ENCODE data around the gene TGM2. TPM values are rescaled to one million over a fixed set of nuclear protein-coding genes. Genes with fewer than 3 reads are reported as not detected.
A peak's percentile ranks its signal among the peaks of the same experiment; 100 is the strongest.

The TGM2 gene
- polyA plus RNA-seq, 2 of the 4 experiments (the other 2 are of a cell fraction): 173 to 441 TPM

DNA sequence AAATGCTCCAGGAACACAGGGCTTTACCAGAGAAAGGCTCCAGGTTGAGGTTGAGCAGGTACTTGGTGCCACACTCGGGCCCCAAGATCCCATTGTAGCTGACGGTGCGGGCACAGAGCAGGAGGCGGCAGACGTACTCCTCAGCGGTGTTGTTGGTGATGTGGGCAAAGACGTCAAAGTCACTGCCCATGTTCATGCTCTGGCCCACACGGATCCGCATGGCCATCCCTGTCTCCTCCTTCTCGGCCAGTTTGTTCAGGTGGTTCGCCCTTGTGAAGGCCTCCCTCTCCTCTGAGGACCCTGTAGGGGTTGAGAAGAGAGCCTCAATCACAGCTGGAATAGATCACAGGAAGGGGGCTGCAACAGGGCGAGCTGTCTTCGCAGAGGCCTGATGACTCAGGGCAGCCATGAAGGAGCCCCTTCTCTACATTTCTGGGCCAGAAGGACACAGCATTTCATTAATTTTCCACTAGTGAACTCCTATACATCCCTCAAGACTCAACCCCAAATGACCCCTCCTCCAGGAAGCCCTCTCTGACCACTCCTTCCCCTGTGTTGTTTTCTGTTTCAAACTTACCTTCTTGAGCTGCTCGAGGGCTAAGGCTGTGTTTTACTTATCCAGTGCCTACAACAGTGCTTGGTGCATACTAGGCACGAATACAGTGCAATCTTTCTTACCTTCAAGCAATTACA is 26.8 kb downstream of the TGM2 start:
- ATAC-seq: no peak
- CTCF ChIA-PET: interaction anchor here (0.7 to 1.8 kb wide), 5 partner anchors 10 to 83 kb away, joined by 3 to 10 read pairs (median 4); partner anchors contain the start of gene TGM2
- peaks cover 61% of the 10 kb centered on the region for H3K4me1 ChIP-seq
- H3K4me3 ChIP-seq: no peak overlapping the region
- TF ChIP-seq, protein P1, sequence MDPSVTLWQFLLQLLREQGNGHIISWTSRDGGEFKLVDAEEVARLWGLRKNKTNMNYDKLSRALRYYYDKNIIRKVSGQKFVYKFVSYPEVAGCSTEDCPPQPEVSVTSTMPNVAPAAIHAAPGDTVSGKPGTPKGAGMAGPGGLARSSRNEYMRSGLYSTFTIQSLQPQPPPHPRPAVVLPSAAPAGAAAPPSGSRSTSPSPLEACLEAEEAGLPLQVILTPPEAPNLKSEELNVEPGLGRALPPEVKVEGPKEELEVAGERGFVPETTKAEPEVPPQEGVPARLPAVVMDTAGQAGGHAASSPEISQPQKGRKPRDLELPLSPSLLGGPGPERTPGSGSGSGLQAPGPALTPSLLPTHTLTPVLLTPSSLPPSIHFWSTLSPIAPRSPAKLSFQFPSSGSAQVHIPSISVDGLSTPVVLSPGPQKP (IDR thresholded peaks at IDR 0.05; ENCODE audit: low read depth, low read length): no peak
- TF ChIP-seq JUN (IDR thresholded peaks at IDR 0.05) (no peak), ZFP36 (IDR thresholded peaks at IDR 0.05; ENCODE audit: borderline replicate concordance, partially characterized antibody) (peak; percentile 91), ZNF302 (CRISPR knock-in tag; IDR thresholded peaks at IDR 0.05) (no peak), CBX8 (IDR thresholded peaks at IDR 0.05) (no peak), KDM5A (IDR thresholded peaks at IDR 0.05) (no peak), ZSCAN20 (CRISPR knock-in tag; IDR thresholded peaks at IDR 0.05) (no peak)
- TF ChIP-seq, protein P2, sequence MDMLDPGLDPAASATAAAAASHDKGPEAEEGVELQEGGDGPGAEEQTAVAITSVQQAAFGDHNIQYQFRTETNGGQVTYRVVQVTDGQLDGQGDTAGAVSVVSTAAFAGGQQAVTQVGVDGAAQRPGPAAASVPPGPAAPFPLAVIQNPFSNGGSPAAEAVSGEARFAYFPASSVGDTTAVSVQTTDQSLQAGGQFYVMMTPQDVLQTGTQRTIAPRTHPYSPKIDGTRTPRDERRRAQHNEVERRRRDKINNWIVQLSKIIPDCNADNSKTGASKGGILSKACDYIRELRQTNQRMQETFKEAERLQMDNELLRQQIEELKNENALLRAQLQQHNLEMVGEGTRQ (IDR thresholded peaks at IDR 0.05): no peak
- H3K9me3 ChIP-seq: no peaks in the 10 kb centered on the region
- DNase-seq (ENCODE audit: low read depth in 1 of 2, low spot score in 1 of 2): no peak
- no peak overlapping the region for H3K27ac ChIP-seq
- POLR2A ChIA-PET: interaction anchor here (1.0 kb wide), 1 partner anchor 11 kb away, joined by 3 read pairs; no protein-coding TSS in a partner anchor
- no peak overlapping the region for H3K4me2 ChIP-seq
- FAIRE-seq: no peak
- WGBS (ENCODE audit: missing lambda C conversion rate): 92% methylated on average over 15 of the region's 15 CpGs

DNA sequence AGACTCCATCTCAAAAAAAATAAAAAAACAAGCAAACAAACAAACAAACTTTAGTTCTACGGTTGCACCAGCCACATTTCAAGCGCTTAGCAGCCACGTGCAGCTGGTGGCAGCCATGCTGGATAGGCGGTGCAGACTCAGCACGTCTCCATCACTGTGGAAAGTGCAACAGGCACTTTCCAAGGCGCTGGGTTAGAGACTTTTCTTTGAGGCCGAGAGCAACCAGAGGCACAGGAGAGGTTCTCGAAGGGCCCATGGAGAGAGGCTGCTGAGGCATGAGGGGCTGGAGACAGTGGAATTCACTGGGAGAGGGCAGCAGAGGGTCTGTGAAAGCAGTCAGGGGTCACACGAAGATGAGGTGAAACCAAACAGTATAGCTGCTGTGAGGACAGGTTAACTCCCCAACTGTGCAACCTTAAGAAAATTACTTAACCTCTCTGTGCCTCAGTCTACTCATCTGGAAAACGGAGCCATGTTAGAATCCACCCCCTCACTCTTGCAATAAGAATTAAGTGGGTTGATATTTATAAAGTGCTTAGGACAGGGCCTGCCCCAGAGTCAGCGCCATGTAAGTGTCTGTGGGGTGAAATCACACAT is 27.5 kb downstream of the TGM2 start:
- POLR2A ChIA-PET: interaction anchor here (0.6 kb wide), 1 partner anchor 29 kb away, joined by 4 read pairs; no protein-coding TSS in a partner anchor
- CTCF ChIA-PET: interaction anchor here (1.2 to 1.8 kb wide), 4 partner anchors 11 to 84 kb away, joined by 3 to 10 read pairs (median 6); partner anchors contain the start of gene TGM2
- H3K27ac ChIP-seq: no peak overlapping the region
- ATAC-seq (no peak), DNase-seq (ENCODE audit: low read depth in 1 of 2, low spot score in 1 of 2) (no peak), FAIRE-seq (no peak)
- TF ChIP-seq, protein P3, sequence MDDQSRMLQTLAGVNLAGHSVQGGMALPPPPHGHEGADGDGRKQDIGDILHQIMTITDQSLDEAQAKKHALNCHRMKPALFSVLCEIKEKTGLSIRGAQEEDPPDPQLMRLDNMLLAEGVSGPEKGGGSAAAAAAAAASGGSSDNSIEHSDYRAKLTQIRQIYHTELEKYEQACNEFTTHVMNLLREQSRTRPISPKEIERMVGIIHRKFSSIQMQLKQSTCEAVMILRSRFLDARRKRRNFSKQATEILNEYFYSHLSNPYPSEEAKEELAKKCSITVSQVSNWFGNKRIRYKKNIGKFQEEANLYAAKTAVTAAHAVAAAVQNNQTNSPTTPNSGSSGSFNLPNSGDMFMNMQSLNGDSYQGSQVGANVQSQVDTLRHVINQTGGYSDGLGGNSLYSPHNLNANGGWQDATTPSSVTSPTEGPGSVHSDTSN (IDR thresholded peaks at IDR 0.05): no peak
- TF ChIP-seq MAFK (IDR thresholded peaks at IDR 0.05; ENCODE audit: partially characterized antibody): no peak
- no peak for TF ChIP-seq ZSCAN20 (CRISPR knock-in tag; IDR thresholded peaks at IDR 0.05)
- no peak for TF ChIP-seq FOSL2 (IDR thresholded peaks at IDR 0.05)
- TF ChIP-seq FOSL2 (CRISPR knock-in tag; IDR thresholded peaks at IDR 0.05): no peak
- no peak for TF ChIP-seq NPAS2 (CRISPR knock-in tag; IDR thresholded peaks at IDR 0.05; ENCODE audit: borderline replicate concordance)
- no peak for TF ChIP-seq RARB (CRISPR knock-in tag; IDR thresholded peaks at IDR 0.05)
- TF ChIP-seq GATA3 (IDR thresholded peaks at IDR 0.05; ENCODE audit: borderline replicate concordance): no peak
- TF ChIP-seq JUNB (IDR thresholded peaks at IDR 0.05): no peak
- TF ChIP-seq, protein P4, sequence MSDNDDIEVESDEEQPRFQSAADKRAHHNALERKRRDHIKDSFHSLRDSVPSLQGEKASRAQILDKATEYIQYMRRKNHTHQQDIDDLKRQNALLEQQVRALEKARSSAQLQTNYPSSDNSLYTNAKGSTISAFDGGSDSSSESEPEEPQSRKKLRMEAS (IDR thresholded peaks at IDR 0.05): no peak
- TF ChIP-seq CEBPB (IDR thresholded peaks at IDR 0.05): no peak
- no peak overlapping the region for H3K4me2 ChIP-seq
- no peaks in the 10 kb centered on the region for H3K9me3 ChIP-seq
- peaks cover 54% of the 10 kb centered on the region for H3K4me1 ChIP-seq
- WGBS (ENCODE audit: missing lambda C conversion rate): 87% methylated on average over 11 of the region's 11 CpGs
- no peak overlapping the region for H3K4me3 ChIP-seq
